GM13977 (cell line): ENCODE data around the gene SEMA3B.

Experiments used
- DNase-seq: peaks from one replicate; pipeline ENCODE4 v3.0.0; 2012; ENCODE audit warnings: low spot score
- CTCF ChIP-seq: IDR thresholded peaks from 2 replicates; pipeline ENCODE4 v1.5.1; 2012; ENCODE audit warnings: mild to moderate bottlenecking, control low read depth; ENCODE audit not compliant: insufficient read depth; ENCODE audit errors: extremely low read depth, missing control alignments
- in situ Hi-C: fragments of 300-500 bp; cut with MboI; formaldehyde crosslinking; loops from one replicate; pipeline ENCODE4 v1.12.0; 2022; ENCODE audit warnings: low sequenced_read_pairs, low pct_unique_long_range_greater_than_20kb, mixed read lengths, inconsistent platforms; ENCODE audit not compliant: unreplicated experiment

SEMA3B gene

GRCh38 chr3:50265571-50265970 lies 3.4 kb upstream of the SEMA3B start:
- DNase-seq, result no peak
- no peak for TF ChIP-seq CTCF
- in situ Hi-C loops, result no loop called here

GRCh38 chr3:50266017-50266416 lies 2.9 kb upstream of the SEMA3B start:
- DNase-seq, result no peak
- in situ Hi-C loops, result no loop called here
- no peak for TF ChIP-seq CTCF

- in situ Hi-C loops, result no loop called here
- no peak for DNase-seq
- TF ChIP-seq CTCF, result no peak
Measured at GRCh38 chr3:50266836-50267235, 2.1 kb upstream of the SEMA3B start.

- no peak for TF ChIP-seq CTCF
- in situ Hi-C loops, result no loop called here
- DNase-seq, result no peak
Measured at GRCh38 chr3:50267280-50267913, 1.6 kb upstream of the SEMA3B start.

GRCh38 chr3:50268276-50268675 lies 671 bp upstream of the SEMA3B start:
- DNase-seq, result peak; percentile 32
- TF ChIP-seq CTCF, result no peak
- in situ Hi-C loops, result no loop called here

- in situ Hi-C loops, result no loop called here
- no peak for TF ChIP-seq CTCF
- DNase-seq, result no peak
Measured at GRCh38 chr3:50269460-50269859, 513 bp downstream of the SEMA3B start.

GRCh38 chr3:50269977-50270413 lies 1.0 kb downstream of the SEMA3B start:
- DNase-seq, result no peak
- in situ Hi-C loops, result loop anchor here (10.0 kb wide), 1 partner anchor 45 kb away; no protein-coding TSS in a partner anchor

More at GRCh38 chr3:50269977-50270413, 1.0 kb downstream of the SEMA3B start:
- TF ChIP-seq CTCF, result no peak
